Measurements from ENCODE around the gene NRDE2. TPM values are rescaled to one million over a fixed set of nuclear protein-coding genes. Genes with fewer than 3 reads are reported as not detected.

NRDE2 gene
- total RNA-seq, 1 experiment from 2014 or later: 12.1 TPM

GRCh38 chr14:90297876-90298629 is 33.7 kb downstream of the NRDE2 start:
- DNase-seq (ENCODE audit: low spot score) (no peak), ATAC-seq (no peak)
- POLR2A ChIA-PET: no interaction called here
- H3K27me3 Mint-ChIP-seq (ENCODE audit: low read depth): no peaks in the 10 kb centered on the region; the same call in 1 of the 2 replicates
- H3K27ac Mint-ChIP-seq: no peak overlapping the region
- H3K4me3 Mint-ChIP-seq: no peak overlapping the region
- CTCF ChIA-PET: interaction anchor here (0.5 kb wide), 1 partner anchor 416 kb away, joined by 4 read pairs; no protein-coding TSS in a partner anchor
- peaks cover 4% of the 10 kb centered on the region for H3K9me3 Mint-ChIP-seq
- peaks cover 36% of the 10 kb centered on the region for H3K36me3 Mint-ChIP-seq
- no peak for TF ChIP-seq SOX15 (CRISPR knock-in tag; IDR thresholded peaks at IDR 0.05)
- no peak for TF ChIP-seq TEAD4 (CRISPR knock-in tag; IDR thresholded peaks at IDR 0.05)
- TF ChIP-seq ATF6 (CRISPR knock-in tag; IDR thresholded peaks at IDR 0.05): no peak
- TF ChIP-seq HMGA2 (CRISPR knock-in tag; IDR thresholded peaks at IDR 0.05): no peak
- TF ChIP-seq IRF1 (CRISPR knock-in tag; IDR thresholded peaks at IDR 0.05): no peak
- TF ChIP-seq FOXP1 (CRISPR knock-in tag; IDR thresholded peaks at IDR 0.05; ENCODE audit: borderline replicate concordance): no peak
- TF ChIP-seq ERG (CRISPR knock-in tag; IDR thresholded peaks at IDR 0.05): no peak
- no peak for TF ChIP-seq FOXK1 (CRISPR knock-in tag; IDR thresholded peaks at IDR 0.05)
- TF ChIP-seq NFYB (CRISPR knock-in tag; conservative IDR thresholded peaks at IDR 0.05; ENCODE audit: low read depth): no peak
- TF ChIP-seq TCF7 (CRISPR knock-in tag; IDR thresholded peaks at IDR 0.05; ENCODE audit: low read depth): no peak
- TF ChIP-seq EMX1 (CRISPR knock-in tag; IDR thresholded peaks at IDR 0.05): no peak
- TF ChIP-seq JUN (CRISPR knock-in tag; IDR thresholded peaks at IDR 0.05): no peak
- TF ChIP-seq ZNF281 (CRISPR knock-in tag; IDR thresholded peaks at IDR 0.05): no peak
- TF ChIP-seq NR3C1 (CRISPR knock-in tag; conservative IDR thresholded peaks at IDR 0.05; ENCODE audit: low read depth): no peak
- no peak for TF ChIP-seq SMAD4 (CRISPR knock-in tag; IDR thresholded peaks at IDR 0.05)
- TF ChIP-seq RELA (CRISPR knock-in tag; IDR thresholded peaks at IDR 0.05; ENCODE audit: borderline replicate concordance): no peak
- H3K4me1 Mint-ChIP-seq: peaks cover 26% of the 10 kb centered on the region

- no peak for ATAC-seq
- H3K27ac Mint-ChIP-seq: no peak overlapping the region
These were observed 35.1 kb downstream of the NRDE2 start for GRCh38 chr14:90296641-90297040.

More at GRCh38 chr14:90296641-90297040, 35.1 kb downstream of the NRDE2 start:
- Mint-ChIP-seq H3K4me3 (no peak overlapping the region), H3K9me3 (peaks cover 4% of the 10 kb centered on the region), H3K27me3 (ENCODE audit: low read depth) (no peaks in the 10 kb centered on the region; the same call in 1 of the 2 replicates), H3K36me3 (peaks cover 42% of the 10 kb centered on the region), H3K4me1 (peaks cover 13% of the 10 kb centered on the region)
- ChIA-PET POLR2A (interaction anchor here (0.5 kb wide), 1 partner anchor 19 kb away, joined by 4 read pairs; no protein-coding TSS in a partner anchor), CTCF (interaction anchor here (0.7 kb wide), 1 partner anchor 113 kb away, joined by 3 read pairs; no protein-coding TSS in a partner anchor)
- TF ChIP-seq TP53 (CRISPR knock-in tag; IDR thresholded peaks at IDR 0.05) (no peak), IRF2 (CRISPR knock-in tag; IDR thresholded peaks at IDR 0.05; ENCODE audit: borderline replicate concordance, low read depth) (no peak), ZNF671 (CRISPR knock-in tag; IDR thresholded peaks at IDR 0.05) (no peak), FOXJ3 (CRISPR knock-in tag; IDR thresholded peaks at IDR 0.05; ENCODE audit: borderline replicate concordance) (no peak), ETV6 (CRISPR knock-in tag; IDR thresholded peaks at IDR 0.05) (no peak), ZNF512 (CRISPR knock-in tag; IDR thresholded peaks at IDR 0.05; ENCODE audit: borderline replicate concordance) (no peak), NR3C1 (CRISPR knock-in tag; conservative IDR thresholded peaks at IDR 0.05; ENCODE audit: low read depth) (no peak), CBFB (CRISPR knock-in tag; IDR thresholded peaks at IDR 0.05; ENCODE audit: low read depth) (no peak), USF1 (CRISPR knock-in tag; IDR thresholded peaks at IDR 0.05) (no peak), RORB (CRISPR knock-in tag; IDR thresholded peaks at IDR 0.05) (no peak)
- no peak for DNase-seq (ENCODE audit: low spot score)
